Smooth muscle cell (in vitro differentiated cells): Measurements from ENCODE around the gene SH3GL3. TPM values are rescaled to one million over a fixed set of nuclear protein-coding genes. Genes with fewer than 3 reads are reported as not detected.
A peak's percentile ranks its signal among the peaks of the same experiment; 100 is the strongest.

Source experiments
- DNase-seq: peaks from one replicate; lab custom pipeline; 2025; ENCODE audit not compliant: unreplicated experiment; lab: John Stamatoyannopoulos, UW
- H2AFZ ChIP-seq: fragments of 200-600 bp; sonication (generic); 2 replicates; pipeline ENCODE4 v1.6.0; 2016; ENCODE audit warnings: antibody characterized with exemption, low read depth, mild to moderate bottlenecking
- H3F3A ChIP-seq: fragments of 200-600 bp; sonication (generic); 2 replicates; pipeline ENCODE4 v1.6.0; 2017; ENCODE audit warnings: antibody characterized with exemption, low read depth
- H3K27ac ChIP-seq: fragments of 200-600 bp; sonication (generic); 2 replicates; pipeline ENCODE4 v1.5.1; 2016; ENCODE audit warnings: low read depth, mild to moderate bottlenecking
- H3K27me3 ChIP-seq: fragments of 200-600 bp; sonication (generic); 2 replicates; pipeline ENCODE4 v1.6.1; 2016; ENCODE audit warnings: low read depth, mild to moderate bottlenecking
- H3K36me3 ChIP-seq: fragments of 200-600 bp; sonication (generic); 2 replicates; pipeline ENCODE4 v1.5.1; 2016; ENCODE audit warnings: low read depth
- H3K4me1 ChIP-seq: fragments of 200-600 bp; sonication (generic); 2 replicates; pipeline ENCODE4 v1.5.1; 2016; ENCODE audit warnings: low read depth
- H3K4me2 ChIP-seq: fragments of 200-600 bp; sonication (generic); 2 replicates; pipeline ENCODE4 v1.6.0; 2016; ENCODE audit warnings: mild to moderate bottlenecking
- H3K4me3 ChIP-seq: fragments of 200-600 bp; sonication (generic); 2 replicates; pipeline ENCODE4 v1.5.1; 2016; ENCODE audit warnings: mild to moderate bottlenecking
- H3K79me2 ChIP-seq: fragments of 200-600 bp; sonication (generic); 2 replicates; pipeline ENCODE4 v1.6.0; 2016; ENCODE audit warnings: low read depth, mild to moderate bottlenecking
- H3K9ac ChIP-seq: fragments of 200-600 bp; sonication (generic); 2 replicates; pipeline ENCODE4 v1.6.0; 2016; ENCODE audit warnings: low read depth
- H3K9me3 ChIP-seq: fragments of 200-600 bp; sonication (generic); replicated peaks from 2 replicates; pipeline ENCODE4 v1.5.1; 2016; ENCODE audit warnings: low read depth
- H4K20me1 ChIP-seq: fragments of 200-600 bp; sonication (generic); 2 replicates; pipeline ENCODE4 v1.6.0; 2016; ENCODE audit warnings: low read depth
- WGBS: methylation state at CpG from one replicate; pipeline ENCODE4 v1.1.7; 2016; ENCODE audit warnings: low lambda C conversion rate; 5-methylcytosine and 5-hydroxymethylcytosine counted together
- polyA plus RNA-seq: library from polyadenylated mRNA; unstranded; fragments of >200 nt; fragmentation: Nextera tagmentation; extraction: Ambion mirVana; gene quantifications from 2 replicates; pipeline ENCODE4 v1.2.1, GENCODE V29; 2016
- total RNA-seq: library from RNA; depleted of rRNA; stranded (reverse); fragments of >200 nt; gene quantifications from 2 replicates; pipeline ENCODE4 v1.2.3, GENCODE V29; 2014
- TF ChIP-seq, protein P1 (sequence below): fragments of 200-600 bp; sonication (generic); IDR thresholded peaks from 2 replicates; pipeline ENCODE4 v1.5.1; 2017; ENCODE audit warnings: borderline replicate concordance, mild to moderate bottlenecking, antibody characterized with exemption; ENCODE audit not compliant: insufficient read depth, poor library complexity, severe bottlenecking

SH3GL3 gene
- total and polyA plus RNA-seq, 2 experiments from 2014 or later = 0.50 to 2.2 TPM

DNA sequence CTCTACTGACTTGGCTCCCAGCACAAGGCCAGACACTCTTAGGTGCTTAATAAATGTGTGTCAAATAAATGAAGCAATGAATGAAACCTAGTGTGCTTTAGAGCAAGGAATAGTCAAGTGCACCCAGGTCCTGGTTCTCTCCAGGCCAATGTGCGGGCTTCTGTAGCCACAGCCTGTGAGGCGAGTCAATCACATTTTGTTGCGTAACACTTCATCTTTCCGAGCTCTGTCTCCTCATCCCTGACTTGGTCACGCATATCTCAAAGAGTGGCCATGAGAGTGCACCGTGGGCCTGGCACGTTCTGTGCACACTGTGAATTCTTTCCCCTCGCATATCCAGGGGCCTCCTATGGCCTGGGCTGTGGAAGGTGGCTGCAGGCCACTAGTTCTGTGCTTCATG, 11.4 kb upstream of the SH3GL3 start:
- no peaks in the 10 kb centered on the region for H3K36me3 ChIP-seq
- TF ChIP-seq, protein P1, sequence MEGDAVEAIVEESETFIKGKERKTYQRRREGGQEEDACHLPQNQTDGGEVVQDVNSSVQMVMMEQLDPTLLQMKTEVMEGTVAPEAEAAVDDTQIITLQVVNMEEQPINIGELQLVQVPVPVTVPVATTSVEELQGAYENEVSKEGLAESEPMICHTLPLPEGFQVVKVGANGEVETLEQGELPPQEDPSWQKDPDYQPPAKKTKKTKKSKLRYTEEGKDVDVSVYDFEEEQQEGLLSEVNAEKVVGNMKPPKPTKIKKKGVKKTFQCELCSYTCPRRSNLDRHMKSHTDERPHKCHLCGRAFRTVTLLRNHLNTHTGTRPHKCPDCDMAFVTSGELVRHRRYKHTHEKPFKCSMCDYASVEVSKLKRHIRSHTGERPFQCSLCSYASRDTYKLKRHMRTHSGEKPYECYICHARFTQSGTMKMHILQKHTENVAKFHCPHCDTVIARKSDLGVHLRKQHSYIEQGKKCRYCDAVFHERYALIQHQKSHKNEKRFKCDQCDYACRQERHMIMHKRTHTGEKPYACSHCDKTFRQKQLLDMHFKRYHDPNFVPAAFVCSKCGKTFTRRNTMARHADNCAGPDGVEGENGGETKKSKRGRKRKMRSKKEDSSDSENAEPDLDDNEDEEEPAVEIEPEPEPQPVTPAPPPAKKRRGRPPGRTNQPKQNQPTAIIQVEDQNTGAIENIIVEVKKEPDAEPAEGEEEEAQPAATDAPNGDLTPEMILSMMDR = no peak
- H3K9me3 ChIP-seq = no peaks in the 10 kb centered on the region
- no peaks in the 10 kb centered on the region for H4K20me1 ChIP-seq
- H3K4me2 ChIP-seq = no peak overlapping the region
- H3K27me3 ChIP-seq = no peaks in the 10 kb centered on the region
- no peak overlapping the region for H3K9ac ChIP-seq
- H3K79me2 ChIP-seq = no peaks in the 10 kb centered on the region
- WGBS = 82% methylated on average over 8 of the region's 8 CpGs
- no peak overlapping the region for H3K4me3 ChIP-seq
- no peaks in the 10 kb centered on the region for H3K4me1 ChIP-seq
- H3K27ac ChIP-seq = no peak overlapping the region
- DNase-seq = no peak
- no peak overlapping the region for H2AFZ ChIP-seq
- no peaks in the 10 kb centered on the region for H3F3A ChIP-seq

DNA sequence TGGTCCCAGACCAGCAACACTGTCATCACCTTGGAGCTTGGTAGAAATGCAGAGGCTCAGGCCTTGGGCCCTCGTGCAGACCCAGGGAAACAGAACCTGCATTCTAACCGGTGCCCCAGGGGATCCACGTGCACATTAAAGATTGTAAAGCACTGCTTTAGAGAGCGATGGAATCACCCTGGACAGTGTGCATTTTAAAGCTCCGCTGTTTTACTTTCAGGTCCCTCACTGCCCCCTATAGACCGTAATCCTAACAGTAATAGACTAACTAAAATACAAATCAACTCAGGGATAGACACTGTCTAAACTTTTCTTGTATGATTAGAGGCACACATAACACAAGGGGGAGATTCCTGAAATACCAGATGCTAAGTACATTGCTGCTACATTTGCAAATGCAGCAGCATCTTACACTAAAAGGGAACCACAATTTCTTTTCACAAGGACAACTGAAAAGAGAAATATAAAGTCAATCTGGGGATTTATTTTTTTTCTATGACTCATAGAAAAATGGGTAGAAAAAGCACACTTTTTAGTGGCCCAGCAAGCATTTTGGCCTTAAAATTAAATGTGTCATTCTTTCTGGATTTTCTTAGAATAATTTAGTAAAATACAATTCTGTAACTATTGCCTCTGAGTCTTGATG, 10.5 kb upstream of the SH3GL3 start:
- H3K79me2 ChIP-seq = no peaks in the 10 kb centered on the region
- no peaks in the 10 kb centered on the region for H3F3A ChIP-seq
- no peak overlapping the region for H3K4me2 ChIP-seq
- H3K9me3 ChIP-seq = no peaks in the 10 kb centered on the region
- no peak for DNase-seq
- H2AFZ ChIP-seq = no peak overlapping the region
- no peak overlapping the region for H3K27ac ChIP-seq
- WGBS = 23% methylated on average over 6 of the region's 6 CpGs
- no peak overlapping the region for H3K4me3 ChIP-seq
- no peak overlapping the region for H3K9ac ChIP-seq
- no peaks in the 10 kb centered on the region for H3K36me3 ChIP-seq
- no peaks in the 10 kb centered on the region for H3K27me3 ChIP-seq
- TF ChIP-seq, protein P1 = peak; percentile 54
- no peaks in the 10 kb centered on the region for H4K20me1 ChIP-seq
- no peaks in the 10 kb centered on the region for H3K4me1 ChIP-seq

DNA sequence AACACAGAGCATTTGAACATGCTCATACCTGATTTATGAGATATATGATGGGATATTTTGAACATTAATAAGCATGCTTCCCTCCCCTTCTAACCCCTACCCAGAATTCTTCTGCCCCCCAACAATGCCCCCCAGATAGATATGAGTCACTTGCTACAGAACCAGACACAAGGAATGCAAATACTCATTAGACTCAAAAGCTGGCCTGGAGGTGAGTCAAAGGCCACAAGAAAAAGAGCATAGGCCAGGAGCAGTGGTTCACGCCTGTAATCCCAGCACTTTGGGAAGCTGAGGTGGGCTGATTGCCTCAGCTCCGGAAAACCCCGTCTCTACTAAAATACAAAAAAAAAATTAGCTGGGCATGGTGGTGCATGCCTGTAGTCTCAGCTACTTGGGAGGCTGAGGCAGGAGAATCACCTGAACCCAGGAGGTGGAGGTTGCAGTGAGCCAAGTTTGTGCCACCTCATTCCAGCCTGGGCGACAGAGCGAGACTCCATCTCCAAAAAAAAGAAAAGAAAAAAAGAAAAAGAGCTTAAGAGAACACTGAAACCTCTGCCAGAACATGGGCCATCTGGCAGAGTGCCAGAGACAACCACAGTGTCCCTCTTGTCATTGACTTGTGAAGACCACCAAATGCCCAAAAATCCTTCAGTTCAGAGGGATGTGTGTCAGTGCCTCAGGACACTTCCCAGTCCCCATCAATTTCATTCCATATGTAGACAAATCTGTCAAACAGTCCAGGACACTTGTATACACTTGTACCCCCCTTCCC, 3.9 kb upstream of the SH3GL3 start:
- TF ChIP-seq, protein P1 = no peak
- Histone ChIP-seq H3K27ac (no peak overlapping the region), H3K4me1 (no peaks in the 10 kb centered on the region), H4K20me1 (no peaks in the 10 kb centered on the region), H3K9ac (no peak overlapping the region), H3K9me3 (no peaks in the 10 kb centered on the region), H3K79me2 (no peaks in the 10 kb centered on the region), H3K27me3 (no peaks in the 10 kb centered on the region), H3K4me3 (no peak overlapping the region), H3F3A (no peaks in the 10 kb centered on the region), H2AFZ (no peak overlapping the region), H3K36me3 (no peaks in the 10 kb centered on the region), H3K4me2 (no peak overlapping the region)
- no peak for DNase-seq
- 69% methylated on average over 5 of the region's 5 CpGs for WGBS
